Keratinocyte (primary cell): ENCODE measurements around the gene EGFL7. TPM values are rescaled to one million over a fixed set of nuclear protein-coding genes. Genes with fewer than 3 reads are reported as not detected.
"Not testable (repeated sequence)": the region's sequence is repeated elsewhere in the genome, so short reads cannot be mapped to it uniquely, and the experiment has no call there.

Experiments
- DNase-seq: peaks from one replicate; pipeline ENCODE4 v3.0.0-alpha.2; 2011; ENCODE audit warnings: low read depth, missing footprints, low spot score
- FAIRE-seq: peaks from 2 replicates; lab custom pipeline; 2011; peaks lifted over from hg19 to GRCh38; lab: Jason Lieb, UNC
- H2AFZ ChIP-seq: 2 replicates; pipeline ENCODE4 v1.6.0; 2012; ENCODE audit warnings: low read length, control low read depth, inconsistent platforms; ENCODE audit not compliant: control insufficient read depth
- H3K27ac ChIP-seq: 2 replicates; pipeline ENCODE4 v1.5.1; 2011; ENCODE audit warnings: low read length; ENCODE audit not compliant: control insufficient read depth, insufficient read depth
- H3K27me3 ChIP-seq: 3 replicates; pipeline ENCODE4 v1.6.0; 2011; ENCODE audit warnings: low read length; ENCODE audit not compliant: control insufficient read depth, insufficient read depth; ENCODE audit errors: extremely low read depth
- H3K36me3 ChIP-seq, 2 experiments: 2 replicates in 1 of 2; 3 replicates in 1 of 2; pipeline ENCODE4 v1.5.1; 2011; ENCODE audit warnings: low read length in 2 of 2, mild to moderate bottlenecking in 1 of 2; ENCODE audit not compliant: control insufficient read depth in 2 of 2, insufficient read depth in 2 of 2; ENCODE audit errors: extremely low read depth in 1 of 2
- H3K4me1 ChIP-seq: 3 replicates; pipeline ENCODE4 v1.5.1; 2011; ENCODE audit warnings: low read length; ENCODE audit not compliant: control insufficient read depth, insufficient read depth; ENCODE audit errors: extremely low read depth
- H3K4me2 ChIP-seq: 3 replicates; pipeline ENCODE4 v1.6.0; 2011; ENCODE audit warnings: low read depth, low read length; ENCODE audit not compliant: control insufficient read depth, insufficient read depth; ENCODE audit errors: extremely low read depth
- H3K4me3 ChIP-seq, 3 experiments: fragments of 200-600 bp in 1 of 3; sonication (generic) in 1 of 3; 2 replicates in 2 of 3; 3 replicates in 1 of 3; pipeline ENCODE4 v1.5.1; 2011 to 2016; ENCODE audit warnings: low read length in 3 of 3, mild to moderate bottlenecking in 3 of 3, control low read depth in 2 of 3, inconsistent platforms in 1 of 3, low read depth in 1 of 3, mixed read lengths in 1 of 3, mixed run types in 1 of 3, moderate library complexity in 1 of 3; ENCODE audit not compliant: control insufficient read depth in 2 of 3, insufficient read depth in 2 of 3; ENCODE audit errors: extremely low read depth in 1 of 3
- H3K79me2 ChIP-seq: 2 replicates; pipeline ENCODE4 v1.6.0; 2012; ENCODE audit warnings: low read length; ENCODE audit not compliant: control insufficient read depth, insufficient read depth
- H3K9ac ChIP-seq: 3 replicates; pipeline ENCODE4 v1.6.0; 2011; ENCODE audit warnings: low read length; ENCODE audit not compliant: control insufficient read depth, insufficient read depth; ENCODE audit errors: extremely low read depth
- H3K9me1 ChIP-seq: 3 replicates; pipeline ENCODE4 v1.6.0; 2011; ENCODE audit warnings: low read length; ENCODE audit not compliant: control insufficient read depth, insufficient read depth; ENCODE audit errors: extremely low read depth
- H3K9me3 ChIP-seq: 2 replicates; pipeline ENCODE4 v1.5.1; 2012; ENCODE audit warnings: low read depth, low read length; ENCODE audit not compliant: control insufficient read depth
- H4K20me1 ChIP-seq: 3 replicates; pipeline ENCODE4 v1.6.0; 2011; ENCODE audit warnings: low read length; ENCODE audit not compliant: control insufficient read depth, insufficient read depth; ENCODE audit errors: extremely low read depth
- CTCF ChIP-seq, 3 experiments: IDR thresholded peaks in 1 of 3; conservative IDR thresholded peaks in 1 of 3; optimal IDR thresholded peaks in 1 of 3; 2 replicates in 2 of 3; 3 replicates in 1 of 3; pipeline versions ENCODE3 to v1.5.1; 2011; ENCODE audit warnings: low read length in 3 of 3, mild to moderate bottlenecking in 3 of 3, moderate library complexity in 2 of 3, control low read depth in 1 of 3, inconsistent platforms in 1 of 3; ENCODE audit not compliant: insufficient read depth in 2 of 3; ENCODE audit errors: extremely low read depth in 1 of 3
- EZH2 ChIP-seq: IDR thresholded peaks from one replicate; pipeline ENCODE4 v1.6.1; 2012; ENCODE audit warnings: inconsistent platforms, mild to moderate bottlenecking, low read length, moderate library complexity
- dilution Hi-C: fragments of 300-500 bp; cut with MboI; formaldehyde crosslinking; loops from one replicate; pipeline ENCODE4 v1.7.0; 2020; ENCODE audit warnings: low sequenced_read_pairs; ENCODE audit not compliant: extremely low pct_ligation_motif_present
- polyA plus RNA-seq, 5 experiments: library from polyadenylated mRNA; depleted of rRNA in 3 of 5; stranded (reverse) in 3 of 5; stranded (forward) in 1 of 5; unstranded in 1 of 5; fragments of >200 nt; gene quantifications; 1 replicate in 1 of 5; 2 replicates in 3 of 5; 3 replicates in 1 of 5; pipeline versions ENCODE4 v1.2.1 to v1.2.3, GENCODE V29; 2011 to 2012; ENCODE audit warnings: missing spikeins in 2 of 5, low read depth in 1 of 5, low replicate concordance in 1 of 5

The EGFL7 gene
- polyA plus RNA-seq, 1 donor (not counting 4 experiments of a cell fraction or from before 2014, with no cell fraction given) = 4.2 TPM

- Histone ChIP-seq H3K9me3 (peaks cover 2% of the 10 kb centered on the region), H3K9ac (no peak overlapping the region), H3K27ac (no peak overlapping the region), H3K79me2 (no peaks in the 10 kb centered on the region), H3K9me1 (no peaks in the 10 kb centered on the region), H3K4me3 (no peak overlapping the region), H2AFZ (no peak overlapping the region), H3K36me3 (no peaks in the 10 kb centered on the region), H3K4me1 (peaks cover 20% of the 10 kb centered on the region), H4K20me1 (no peaks in the 10 kb centered on the region), H3K4me2 (no peak overlapping the region), H3K27me3 (peaks cover 7% of the 10 kb centered on the region)
- DNase-seq = no peak
- dilution Hi-C loops = no loop called here
- TF ChIP-seq CTCF (optimal IDR thresholded peaks at IDR 0.05 in 1 of 3, IDR thresholded peaks at IDR 0.05 in 1 of 3, conservative IDR thresholded peaks at IDR 0.05 in 1 of 3; ENCODE audit: extremely low read depth in 1 of 3, insufficient read depth in 2 of 3, low read length in 3 of 3) (no peak), EZH2 (no peak)
- no peak for FAIRE-seq
These were observed 32.1 kb upstream of the EGFL7 start for GRCh38 chr9:136630662-136630992.

GRCh38 chr9:136631038-136632000, 31.4 kb upstream of the EGFL7 start:
- DNase-seq (peak; percentile 60), FAIRE-seq (no peak)
- no peak overlapping the region for H3K4me3 ChIP-seq
- H4K20me1 ChIP-seq = no peaks in the 10 kb centered on the region
- H3K36me3 ChIP-seq = no peaks in the 10 kb centered on the region
- no peaks in the 10 kb centered on the region for H3K79me2 ChIP-seq
- dilution Hi-C loops = no loop called here
- H2AFZ ChIP-seq = no peak overlapping the region
- H3K27me3 ChIP-seq = peaks cover 7% of the 10 kb centered on the region
- TF ChIP-seq CTCF (optimal IDR thresholded peaks at IDR 0.05 in 1 of 3, IDR thresholded peaks at IDR 0.05 in 1 of 3, conservative IDR thresholded peaks at IDR 0.05 in 1 of 3; ENCODE audit: extremely low read depth in 1 of 3, insufficient read depth in 2 of 3, low read length in 3 of 3) (peak in 2 of 3 experiments; percentile 93), EZH2 (no peak)
- H3K4me2 ChIP-seq = no peak overlapping the region
- H3K4me1 ChIP-seq = peaks cover 24% of the 10 kb centered on the region
- no peak overlapping the region for H3K27ac ChIP-seq
- no peaks in the 10 kb centered on the region for H3K9me1 ChIP-seq
- H3K9ac ChIP-seq = no peak overlapping the region
- H3K9me3 ChIP-seq = peaks cover 2% of the 10 kb centered on the region

- H2AFZ ChIP-seq, H3K4me3 ChIP-seq, H3K79me2 ChIP-seq, H3K27ac ChIP-seq, DNase-seq, H3K9me1 ChIP-seq, H3K4me2 ChIP-seq, H3K27me3 ChIP-seq, FAIRE-seq, dilution Hi-C loops, H3K9ac ChIP-seq, H4K20me1 ChIP-seq, H3K36me3 ChIP-seq, H3K9me3 ChIP-seq: not testable (repeated sequence)
- peaks cover 21% of the 10 kb centered on the region for H3K4me1 ChIP-seq
These were observed 30.6 kb upstream of the EGFL7 start for GRCh38 chr9:136632072-136632471.
